Activated CD8-positive, alpha-beta memory T cell treated with anti-CD3 and anti-CD28 coated beads, Interleukin-2, amount 50 U/mL, for 48 hours (primary cell): ENCODE results near the gene PPDPF.
"Not testable (repeated sequence)": the region's sequence is repeated elsewhere in the genome, so short reads cannot be mapped to it uniquely, and the experiment has no call there.

ENCODE experiments used
- DNase-seq: peaks from one replicate; pipeline ENCODE4 v3.0.0-alpha.2; 2020

The PPDPF gene, protein sequence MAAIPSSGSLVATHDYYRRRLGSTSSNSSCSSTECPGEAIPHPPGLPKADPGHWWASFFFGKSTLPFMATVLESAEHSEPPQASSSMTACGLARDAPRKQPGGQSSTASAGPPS

DNA sequence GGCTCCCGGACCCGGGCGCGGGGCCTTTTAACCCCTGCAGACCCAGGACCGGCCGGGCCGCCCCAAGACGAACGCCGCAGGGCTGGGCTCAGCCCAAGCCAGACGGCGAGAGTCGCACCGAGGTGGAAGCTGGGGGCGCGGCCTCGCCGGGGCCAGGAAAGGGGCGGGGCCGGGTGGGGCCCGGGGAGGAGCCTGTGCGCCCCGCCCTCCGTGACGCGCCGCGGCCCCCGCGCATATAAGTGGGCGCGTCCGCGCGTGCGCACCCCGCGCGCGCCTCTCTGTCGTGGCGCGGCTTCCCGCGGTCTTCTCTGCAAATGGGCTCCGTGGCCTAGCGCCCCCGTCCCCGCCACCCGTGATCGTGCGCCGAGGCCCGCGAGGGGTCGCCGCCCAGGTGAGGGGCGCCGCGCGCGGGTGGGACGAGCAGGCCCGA lies at the start of gene PPDPF:
Gene PPDPF (plus strand): TSS at position 262 of the 430 bp plus-strand sequence. CDS start 544 bp downstream, outside the sequence.
- peak; percentile 95 for DNase-seq

DNA sequence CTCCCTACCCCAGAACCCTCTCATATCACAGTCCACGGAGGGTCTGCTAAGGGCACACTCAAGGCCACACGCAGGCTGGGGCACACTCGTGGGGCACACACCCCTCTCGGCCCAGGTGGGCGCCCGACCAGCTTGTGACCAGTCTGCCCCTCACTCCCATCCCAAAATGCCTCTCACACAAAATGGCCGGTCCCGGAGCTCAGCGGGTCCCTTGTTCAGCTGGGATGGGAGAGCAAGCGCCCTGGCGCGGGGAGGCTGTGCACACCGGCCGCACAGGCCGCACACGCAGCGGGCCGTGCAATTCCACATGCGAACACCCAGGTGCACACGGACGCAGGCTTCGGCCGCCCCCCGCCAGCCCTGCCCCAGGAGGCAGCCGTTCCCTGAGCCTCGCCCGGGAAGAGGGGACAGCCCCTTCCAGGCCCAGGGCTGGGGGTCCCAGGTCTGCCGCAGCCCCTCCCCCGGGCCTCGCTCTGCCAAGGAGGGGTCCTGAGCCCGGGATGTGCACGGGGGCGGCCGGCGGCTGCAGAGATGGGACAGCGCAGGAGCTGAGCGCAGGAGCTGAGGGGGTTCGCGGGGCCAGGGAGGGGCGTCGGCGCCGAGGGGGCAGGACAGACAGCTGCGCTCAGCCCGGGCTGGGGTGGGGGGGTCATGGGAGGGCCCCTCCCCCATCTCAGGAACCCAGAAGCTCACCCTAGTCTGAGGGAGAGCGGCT lies 49.4 kb upstream of the PPDPF start:
- DNase-seq = no peak

DNA sequence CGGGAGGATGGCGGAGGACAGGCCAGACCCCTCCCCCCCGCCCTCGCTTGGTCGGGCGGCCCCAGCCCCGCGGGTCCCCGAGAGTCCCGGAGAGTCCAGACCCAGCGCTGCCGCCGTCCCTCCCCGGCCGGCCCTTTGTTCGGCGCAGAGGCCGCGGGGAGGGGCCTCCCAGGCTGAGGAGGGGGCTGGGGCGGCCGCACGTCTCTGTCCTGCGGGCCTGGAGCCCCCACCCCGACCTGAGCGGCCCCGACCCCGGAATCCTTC lies 48.9 kb upstream of the PPDPF start:
- DNase-seq = no peak

DNA sequence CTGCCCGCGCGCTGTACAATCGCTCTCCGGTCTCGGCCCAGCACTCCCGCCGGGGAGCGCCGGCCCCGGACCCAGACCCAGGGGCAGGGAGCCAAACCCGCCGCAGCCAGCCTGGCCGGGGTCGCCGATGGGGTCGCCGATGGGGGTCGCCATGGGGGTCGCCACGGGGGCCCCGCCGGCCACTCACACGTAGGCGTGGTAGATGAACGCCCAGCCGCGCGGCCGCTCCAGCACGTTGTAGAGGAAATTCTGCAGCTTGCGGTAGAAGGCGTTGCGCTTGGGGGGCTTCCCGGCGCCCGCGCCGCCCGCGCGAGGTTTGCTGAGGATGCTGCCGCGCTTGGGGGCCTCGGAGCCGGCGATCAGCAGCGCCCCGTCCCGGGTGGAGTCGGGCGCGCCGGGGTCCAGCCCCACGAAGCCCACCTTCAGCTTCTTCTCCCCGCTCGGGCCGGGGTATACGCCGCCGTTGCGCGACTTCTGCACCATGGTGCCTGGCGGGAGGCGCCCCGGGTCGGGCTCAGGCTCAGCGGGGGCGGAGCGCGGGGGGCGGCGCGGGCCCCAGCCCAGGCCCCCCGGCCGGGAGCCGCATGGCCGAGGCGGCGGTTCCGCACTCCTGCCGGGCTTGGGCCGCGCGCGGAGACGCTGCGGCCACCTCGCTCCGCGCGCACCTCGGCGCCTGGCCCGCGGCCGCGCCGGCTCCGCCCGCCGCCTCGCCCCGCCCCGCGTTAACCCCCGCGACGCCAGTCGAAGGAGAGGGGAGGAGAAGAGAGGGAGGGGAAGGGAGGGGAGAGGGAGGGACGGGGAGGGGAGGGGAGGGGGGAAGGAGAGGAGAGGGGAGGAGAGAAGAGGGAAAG lies 48.4 kb upstream of the PPDPF start, which contains the start of gene KCNQ2:
Gene KCNQ2 (minus strand): TSS at position 675 of the 851 bp plus-strand sequence. CDS start 192 bp downstream, at position 483.
- no peak for DNase-seq

DNA sequence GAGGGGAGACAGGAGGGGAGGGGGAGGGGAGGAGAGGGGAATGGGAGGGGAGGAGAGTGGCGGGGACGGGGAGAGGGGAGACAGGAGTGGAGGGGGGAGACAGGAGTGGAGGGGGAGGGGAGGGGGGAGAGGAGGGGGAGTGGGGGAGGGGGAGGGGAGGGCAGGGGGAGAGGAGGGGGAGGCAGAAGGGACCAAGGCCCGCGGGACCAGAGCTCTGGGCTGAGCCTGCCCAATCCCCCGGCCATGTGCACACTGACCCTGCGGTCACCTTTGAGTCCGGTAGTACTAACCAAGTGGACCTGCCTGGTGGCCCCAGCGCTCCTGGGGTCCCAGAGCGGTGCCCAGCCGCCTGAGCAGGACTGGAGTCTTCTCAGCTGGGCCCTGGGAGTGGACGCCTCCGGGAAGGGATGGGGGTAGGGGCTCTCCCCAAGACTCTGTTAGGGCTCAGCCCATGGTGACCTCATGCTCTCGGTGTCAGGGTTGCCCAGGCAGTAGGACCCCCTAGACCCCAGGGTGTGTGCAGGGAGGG lies 47.6 kb upstream of the PPDPF start:
- no peak for DNase-seq

DNA sequence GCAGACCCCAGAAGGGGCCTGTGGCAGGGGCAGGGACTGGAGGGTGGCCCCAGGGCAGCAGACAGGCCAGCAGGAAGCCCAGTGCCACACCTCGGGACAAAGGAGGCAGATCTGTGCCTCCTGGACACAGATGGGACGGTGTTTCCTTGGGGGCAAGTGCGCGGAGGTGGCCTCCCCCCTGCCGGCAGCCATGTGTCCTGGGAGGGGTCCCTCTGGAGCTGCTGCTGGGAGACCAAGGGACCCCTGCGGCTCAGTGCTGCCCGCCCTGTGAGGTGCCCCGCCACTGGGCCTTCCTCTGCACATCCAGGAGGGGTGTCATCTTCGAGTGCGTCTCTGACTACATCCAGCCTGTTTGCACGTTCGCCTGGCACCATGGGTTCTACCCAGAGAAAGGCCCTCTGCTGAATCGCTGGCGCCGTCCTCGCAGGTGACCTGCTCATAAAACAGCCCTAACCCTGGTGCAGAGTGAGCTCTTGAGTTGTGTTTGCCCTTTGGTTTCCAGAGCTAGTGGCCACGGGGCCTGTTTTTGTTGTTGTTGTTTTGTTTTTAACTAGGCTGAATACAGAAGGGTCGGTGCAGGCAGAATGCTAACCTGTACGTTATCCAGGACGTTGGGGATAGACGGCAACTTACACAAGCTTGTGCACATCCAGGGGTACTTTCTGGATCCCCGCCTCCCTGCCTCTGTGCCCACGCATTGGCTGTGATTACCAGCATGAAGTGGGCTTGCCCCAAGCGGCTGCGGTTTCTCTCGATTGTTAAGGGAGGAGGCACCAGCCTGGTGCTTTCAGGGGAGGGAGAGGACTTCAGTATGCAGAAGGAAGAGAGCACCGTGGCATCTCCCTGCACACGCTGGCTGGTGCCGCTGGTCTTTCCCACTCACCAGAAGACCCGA lies 46.8 kb upstream of the PPDPF start:
- DNase-seq = no peak

DNA sequence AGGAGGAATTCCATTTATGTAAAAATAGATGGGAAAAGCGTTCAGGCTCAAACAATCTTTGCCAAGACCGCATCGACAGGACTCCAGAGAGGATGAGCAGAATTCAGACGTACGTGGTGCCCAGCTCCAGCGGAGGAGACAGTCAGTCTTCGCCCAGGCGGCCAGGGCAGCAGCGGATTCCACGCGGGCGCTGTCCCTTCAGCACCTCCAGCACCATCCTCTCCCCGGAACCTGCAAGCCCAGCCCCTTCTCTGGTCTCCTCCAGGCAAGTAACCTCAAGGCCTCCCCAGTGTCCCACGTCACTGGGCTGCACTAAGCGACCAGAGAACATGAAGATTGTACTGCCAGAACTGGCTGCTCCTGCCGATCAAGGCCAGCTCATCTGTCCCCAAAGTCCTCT lies 45.4 kb upstream of the PPDPF start:
- DNase-seq = no peak

DNA sequence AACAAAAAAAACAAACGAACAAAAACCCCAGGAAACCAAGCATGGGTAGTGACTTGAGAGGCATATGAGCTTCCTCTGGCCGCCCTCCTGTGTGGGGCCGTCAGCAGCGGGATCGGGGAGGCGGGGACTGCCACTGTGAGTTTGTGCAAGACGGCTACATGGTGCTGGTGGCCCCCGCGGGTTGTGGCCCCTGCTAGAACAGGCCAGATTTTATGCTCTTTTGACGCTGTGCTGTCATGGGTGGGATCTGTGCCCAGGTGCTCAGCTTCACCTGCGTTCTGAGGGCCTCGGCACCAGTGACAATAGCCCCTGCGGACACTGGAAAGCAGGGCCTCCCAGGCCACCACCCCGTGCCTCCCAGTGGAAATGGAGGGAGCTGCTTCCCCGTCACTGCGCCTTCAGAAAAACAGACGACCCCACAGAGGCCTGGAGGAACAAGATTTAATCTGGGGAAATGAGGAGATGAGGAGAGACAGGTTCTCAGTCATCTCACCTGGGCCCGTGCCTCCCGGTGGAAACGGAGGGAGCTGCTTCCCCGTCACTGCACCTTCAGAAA lies 43.4 kb upstream of the PPDPF start:
- DNase-seq = no peak

DNA sequence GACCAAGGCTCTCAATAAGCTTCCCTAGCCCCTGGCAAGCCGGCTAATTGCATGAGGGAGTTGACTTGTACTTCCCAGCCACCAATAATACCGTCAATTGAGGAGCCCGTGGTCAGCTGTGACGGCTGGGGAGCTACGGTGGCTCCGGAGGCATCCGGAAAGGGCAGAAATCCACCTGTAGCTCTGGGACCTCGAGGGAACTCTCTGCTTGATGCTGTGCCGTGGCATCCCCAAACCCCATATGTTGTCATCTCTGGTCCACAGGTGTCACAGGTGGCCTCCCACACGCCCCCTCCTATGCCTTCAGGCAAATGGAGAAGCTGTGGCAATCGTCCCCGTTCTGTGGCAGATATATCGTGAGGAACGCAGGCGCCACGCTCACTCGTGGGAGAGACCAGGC lies 42.6 kb upstream of the PPDPF start:
- no peak for DNase-seq

DNA sequence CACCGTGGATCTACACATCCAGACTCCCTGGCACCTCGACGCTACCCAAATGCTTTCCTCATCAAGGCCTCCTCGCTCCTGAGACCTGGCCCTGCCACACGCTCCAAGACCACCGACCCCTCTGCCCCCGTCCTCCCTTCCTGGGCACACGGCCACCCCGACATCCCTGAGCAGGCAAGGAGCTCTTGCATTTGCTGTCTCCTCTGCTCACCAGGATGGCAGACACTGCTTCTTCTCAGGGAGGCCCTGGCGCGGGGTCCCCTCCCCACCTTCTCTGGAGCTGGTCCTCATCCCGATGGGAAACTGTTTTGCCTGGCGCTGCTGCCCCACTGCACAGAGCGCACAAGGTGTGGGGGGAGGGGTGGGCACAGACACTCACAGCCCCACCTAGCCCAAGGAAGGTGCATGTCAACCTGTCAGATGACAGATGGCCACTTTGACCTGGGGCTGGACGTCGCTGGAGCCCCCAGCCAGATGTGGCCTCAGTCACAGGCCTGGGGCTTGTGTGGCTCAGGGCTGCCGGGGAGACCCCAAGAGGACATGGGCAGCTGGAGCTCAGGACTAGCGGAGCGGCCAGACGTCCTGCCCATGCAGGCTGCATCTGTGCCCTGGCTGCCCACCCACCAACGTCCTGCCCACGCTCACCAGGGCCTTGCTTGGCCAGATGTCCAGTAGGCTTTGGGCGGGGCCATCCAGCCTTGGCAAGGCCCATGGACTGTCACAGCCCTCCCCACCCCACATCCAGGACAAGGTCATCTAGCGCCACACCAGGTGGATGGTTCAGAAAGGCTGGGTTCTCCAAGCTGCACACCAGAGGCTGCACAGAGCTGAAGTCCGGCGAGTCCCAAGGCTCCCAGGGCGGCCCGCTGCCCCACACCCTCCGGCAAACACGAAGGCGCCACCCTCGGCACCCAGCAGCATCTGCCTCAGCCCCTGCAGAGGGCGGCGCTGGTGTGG lies 41.9 kb upstream of the PPDPF start:
- DNase-seq = no peak

DNA sequence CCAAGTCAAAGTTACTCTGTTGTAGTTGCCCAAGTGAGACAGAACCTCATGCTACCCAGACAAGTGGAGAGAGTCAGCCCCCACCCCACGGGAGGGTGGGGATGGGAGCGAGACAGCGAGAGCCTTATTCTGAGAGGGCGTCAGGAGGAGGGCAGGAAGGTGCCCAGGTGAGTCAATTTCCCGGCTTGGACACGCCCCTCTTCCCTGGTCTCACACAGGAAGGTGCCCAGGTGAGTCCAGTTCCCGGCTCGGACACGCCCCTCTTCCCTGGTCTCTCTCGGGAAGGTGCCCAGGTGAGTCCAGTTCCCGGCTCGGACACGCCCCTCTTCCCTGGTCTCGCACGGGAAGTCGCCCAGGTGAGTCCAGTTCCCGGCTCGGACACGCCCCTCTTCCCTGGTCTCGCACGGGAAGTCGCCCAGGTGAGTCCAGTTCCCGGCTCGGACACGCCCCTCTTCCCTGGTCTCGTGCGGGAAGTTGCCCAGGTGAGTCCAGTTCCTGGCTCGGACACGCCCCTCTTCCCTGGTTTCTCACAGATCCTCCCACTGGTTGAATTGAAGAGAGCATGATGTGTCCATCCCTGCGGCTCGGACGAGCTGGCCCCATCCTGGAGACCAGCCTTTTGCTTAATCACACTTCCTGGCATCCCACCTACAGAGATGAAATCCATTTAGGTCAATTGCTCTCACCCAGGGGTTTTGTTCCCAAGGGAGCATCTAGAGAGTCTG lies 40.7 kb upstream of the PPDPF start:
- not testable (repeated sequence) for DNase-seq

DNA sequence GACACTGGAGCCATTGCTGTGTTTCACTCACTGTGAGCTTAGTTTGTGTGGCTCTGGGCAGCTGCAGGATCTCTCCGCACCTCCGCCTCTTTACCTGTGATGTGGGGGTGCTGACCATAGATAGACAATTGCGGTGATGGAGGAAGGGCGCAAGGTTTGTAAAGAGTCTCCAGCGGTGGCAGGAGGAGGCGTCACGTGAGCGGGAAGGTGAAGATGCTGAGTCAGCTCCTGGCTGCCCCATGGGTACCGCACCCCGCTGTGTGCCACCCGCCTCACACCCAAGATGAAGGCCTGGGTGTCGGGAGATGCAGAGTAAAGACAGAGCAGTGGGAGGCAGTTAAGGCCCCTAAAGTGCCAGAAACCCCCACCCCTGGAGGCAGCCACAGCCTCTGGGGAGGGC lies 39.1 kb upstream of the PPDPF start:
- DNase-seq = no peak

DNA sequence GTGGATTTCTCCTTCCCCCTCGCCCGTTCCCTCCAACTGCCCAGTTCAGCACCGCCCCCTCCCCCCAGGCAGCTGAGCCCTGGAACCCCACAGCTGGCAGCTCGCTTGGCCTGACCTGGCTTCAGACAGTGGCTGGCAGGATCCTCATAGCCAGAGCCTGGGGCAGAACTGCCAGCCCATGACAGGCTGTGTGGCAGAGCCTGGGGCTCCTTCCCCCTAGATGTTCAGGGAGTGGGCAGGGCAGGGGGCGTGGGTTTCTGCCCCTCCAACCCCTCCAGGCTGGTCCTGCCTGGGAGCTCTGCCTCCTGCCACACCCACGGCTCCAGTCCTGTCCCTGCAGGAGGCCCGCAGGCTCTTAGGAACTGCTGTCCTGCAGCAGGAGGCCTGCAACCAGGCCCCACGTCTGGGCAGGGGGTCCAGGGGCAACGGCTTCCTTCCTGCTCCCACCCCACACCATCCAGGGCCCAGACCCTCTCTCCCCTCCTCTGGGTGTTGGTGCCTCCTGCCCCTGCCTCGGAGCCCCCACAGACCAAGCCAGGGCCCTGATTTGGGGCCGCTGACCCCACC lies 38.5 kb upstream of the PPDPF start:
- no peak for DNase-seq

DNA sequence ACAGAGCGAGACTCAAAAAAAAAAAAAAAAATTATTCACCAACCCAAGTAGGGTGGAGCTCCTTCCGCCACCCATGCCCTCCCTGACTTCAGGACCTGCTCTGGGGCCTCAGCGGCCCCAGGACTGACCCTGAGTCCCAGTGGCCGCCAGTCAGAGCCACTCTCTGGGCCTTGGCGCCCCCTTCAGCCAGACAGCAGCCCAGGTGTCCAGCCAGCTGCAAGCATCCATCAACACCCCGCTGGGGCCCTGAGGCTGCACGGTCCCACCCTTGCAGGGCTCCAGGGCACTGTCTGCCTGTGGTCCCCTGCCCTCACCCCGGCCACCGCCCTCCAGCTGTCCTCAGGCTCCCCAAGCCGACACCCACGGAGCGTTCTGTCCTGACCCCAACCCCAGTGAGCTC lies 36.7 kb upstream of the PPDPF start:
- no peak for DNase-seq

DNA sequence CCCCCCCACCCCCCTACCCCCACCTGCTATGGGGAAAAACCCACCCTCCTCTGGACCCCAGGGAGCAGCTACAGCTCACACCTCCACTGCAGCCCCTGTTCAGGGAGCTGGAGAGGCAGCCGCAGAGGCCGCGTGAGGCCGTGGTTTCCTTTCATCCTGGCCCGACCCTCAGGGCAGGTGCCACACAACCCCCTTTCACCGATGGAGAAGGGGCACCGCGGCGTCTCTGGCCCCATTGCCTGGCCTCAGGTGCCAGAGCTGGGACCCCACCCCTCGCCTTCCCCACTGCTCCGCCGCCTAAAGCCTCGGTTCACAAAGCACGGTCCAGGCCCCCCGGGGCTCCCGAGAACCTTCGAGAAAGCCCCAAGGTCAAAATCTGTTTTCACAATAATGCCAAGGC lies 36.3 kb upstream of the PPDPF start:
- DNase-seq = no peak

DNA sequence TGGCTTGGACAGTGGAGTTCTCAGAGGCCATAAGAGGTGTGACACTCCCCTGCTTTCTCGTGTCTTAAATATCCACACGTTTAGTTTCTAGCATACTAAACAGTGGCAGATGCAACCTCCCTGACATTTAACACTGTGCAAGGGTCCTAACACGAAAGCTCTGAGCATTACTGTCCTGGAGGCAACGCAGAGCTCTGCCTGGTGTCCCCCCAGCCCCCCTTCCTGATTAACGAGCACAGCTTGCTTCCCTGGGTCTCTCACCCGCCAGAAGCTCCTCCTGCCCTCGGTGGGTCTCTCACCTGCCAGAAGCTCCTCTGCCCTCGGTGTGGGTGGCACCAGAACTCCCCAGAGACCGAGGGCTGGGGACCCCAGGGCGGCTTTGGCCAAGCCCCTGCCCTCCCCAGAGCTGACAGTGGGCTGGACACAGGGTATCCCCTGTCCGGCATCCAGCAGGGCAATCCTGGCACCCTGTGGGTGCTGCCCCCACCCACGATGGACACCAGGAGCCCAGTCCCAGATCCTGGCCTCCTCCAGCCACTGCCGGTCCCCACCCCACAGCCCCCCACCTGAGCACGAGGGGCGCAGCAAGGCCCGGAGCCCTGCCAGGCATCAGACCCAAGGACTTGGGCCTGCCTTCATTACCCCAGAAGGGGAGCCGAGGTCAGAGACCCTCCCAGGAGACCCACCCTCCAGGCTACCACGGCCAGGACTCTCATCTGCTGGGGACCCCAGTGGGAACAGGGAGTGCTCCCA lies 35.7 kb upstream of the PPDPF start:
- DNase-seq = no peak

DNA sequence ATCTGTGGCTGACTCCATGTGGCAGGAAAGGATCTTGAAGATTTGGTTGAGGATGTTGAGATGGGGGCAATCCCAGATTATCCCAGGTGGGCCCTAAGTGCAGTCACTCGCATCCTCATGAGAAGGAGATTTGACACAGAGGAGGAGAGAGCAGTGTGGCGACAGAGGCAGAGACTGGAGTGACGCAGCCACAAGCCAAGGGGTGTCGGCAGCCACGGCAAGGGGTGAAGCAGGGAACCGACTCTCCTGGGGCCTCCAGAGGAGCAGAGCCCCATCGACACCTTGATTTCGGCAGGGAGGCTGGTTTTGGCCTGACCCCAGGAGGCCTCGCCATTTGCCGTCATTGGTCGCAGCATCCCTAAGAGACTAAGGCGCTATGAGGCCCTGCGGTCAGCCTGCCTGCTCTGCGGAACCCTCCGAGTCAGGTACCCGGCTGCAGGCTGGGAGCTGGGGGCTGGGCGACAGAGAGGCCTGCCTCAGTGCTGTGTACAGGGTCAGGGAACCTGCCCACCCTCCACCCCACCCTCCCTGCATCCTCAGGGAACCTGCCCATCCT lies 34.2 kb upstream of the PPDPF start:
- no peak for DNase-seq

DNA sequence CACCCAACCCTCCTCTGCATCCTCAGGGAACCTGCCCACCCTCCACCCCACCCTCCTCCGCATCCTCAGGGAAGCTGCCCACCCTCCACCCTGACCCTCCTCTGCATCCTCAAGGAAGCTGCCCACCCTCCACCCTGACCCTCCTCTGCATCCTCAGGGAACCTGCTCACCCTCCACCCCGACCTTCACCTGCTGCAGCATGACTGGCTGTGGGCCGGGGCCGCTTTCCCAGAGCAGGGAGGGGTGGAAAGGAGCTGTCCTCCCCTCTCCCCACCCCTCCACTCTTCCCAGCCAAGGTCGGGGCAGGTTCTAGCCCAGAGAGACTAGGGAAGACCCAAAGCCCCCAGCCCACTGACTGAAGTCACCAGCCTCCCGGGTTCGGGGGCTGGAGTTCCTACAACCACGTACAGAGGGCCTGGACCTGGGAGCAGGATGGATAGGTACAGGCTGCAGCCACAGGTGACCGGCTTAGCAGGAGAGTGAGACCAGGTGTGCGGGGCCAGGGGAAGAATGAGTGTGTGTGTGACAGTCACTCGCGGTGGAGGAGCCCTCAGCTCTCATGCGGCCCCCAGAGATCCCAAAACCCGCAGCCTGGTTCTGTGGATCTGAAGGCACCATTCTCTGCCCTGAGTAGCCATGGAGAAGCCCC lies 33.3 kb upstream of the PPDPF start:
- DNase-seq = no peak
